Pancreas (tissue), 10 donors: ENCODE results near the gene FASLG. TPM values are rescaled to one million over a fixed set of nuclear protein-coding genes. Genes with fewer than 3 reads are reported as not detected.
"Not testable (repeated sequence)": the region's sequence is repeated elsewhere in the genome, so short reads cannot be mapped to it uniquely, and the experiment has no call there.

ENCODE experiments used
- ATAC-seq, 4 donors: fragments of 200-7000 bp; cut with Tn5 transposase; one replicate each; pipeline versions ENCODE4 v1.8.0 to v1.9.1; 2020; ENCODE audit warnings: mild to moderate bottlenecking in 4 of 4, moderate library complexity in 4 of 4
- DNase-seq, 6 donors: peaks; one replicate each; pipeline ENCODE4 v3.0.0-alpha.2; 2020
- FAIRE-seq: peaks from 2 replicates; lab custom pipeline; 2012; peaks lifted over from hg19 to GRCh38; lab: Jason Lieb, UNC
- H3K27ac ChIP-seq, 4 donors: fragments of 200-600 bp; sonication (generic); 1 replicate in 3 of 4; 2 replicates in 1 of 4; pipeline versions ENCODE4 v1.5.0 to v1.8.0; 2020
- H3K27me3 ChIP-seq, 4 donors: fragments of 200-600 bp; one replicate each; pipeline ENCODE4 v1.8.0; 2021
- H3K36me3 ChIP-seq, 3 donors: fragments of 200-600 bp; sonication (generic) in 1 of 3; one replicate each; pipeline versions ENCODE4 v1.5.0 to v1.8.0; 2020 to 2021
- H3K4me1 ChIP-seq, 3 donors: fragments of 200-600 bp; one replicate each; pipeline ENCODE4 v1.8.0; 2021
- H3K4me3 ChIP-seq, 4 donors: fragments of 200-600 bp; sonication (generic) in 2 of 4; one replicate each; pipeline versions ENCODE4 v1.5.0 to v1.8.0; 2020 to 2021
- H3K9me3 ChIP-seq, 4 donors: fragments of 200-600 bp; one replicate each; pipeline ENCODE4 v1.8.0; 2021
- WGBS, 2 donors: extraction: QIAGEN DNeasy Blood & Tissue Kit; methylation state at CpG; one replicate each; pipeline ENCODE4 v1.1.7; 2013; 5-methylcytosine and 5-hydroxymethylcytosine counted together
- intact Hi-C, 3 donors: fragments of 100-400 bp; cut with DNase I; formaldehyde crosslinking; loops; one replicate each; pipeline versions ENCODE4 v1.11.1 to v1.14.2; 2022
- polyA plus RNA-seq, 2 donors: library from polyadenylated mRNA; stranded (reverse); fragments of 200-250 nt; gene quantifications; one replicate each; pipeline ENCODE4 v1.2.3, GENCODE V29; 2013
- total RNA-seq, 6 donors: library from RNA; stranded (reverse); fragmentation: NEBNext Ultra II Directional in 4 of 6; extraction: Animal tissue kit (Norgen Biotek cat#: 25700) in 4 of 6; gene quantifications; one replicate each; pipeline versions ENCODE4 v1.2.1 to v1.2.4, GENCODE V29; 2021 to 2023
- TF ChIP-seq, protein P1 (sequence below), 4 donors: fragments of 200-600 bp; sonication (generic) in 3 of 4; IDR thresholded peaks; one replicate each; pipeline versions ENCODE4 v1.5.0 to v1.8.0; 2021; ENCODE audit warnings: antibody characterized with exemption in 4 of 4
- donor health status: healthy with polysubstance abuse.
- donor health status: DM: no; HTN: no; CAD: no; lungs with moderate emphysema.
- donor health status: DM: no; HTN: no; CAD: no.
- donor health status: control.
- donor health status: control.
- donor health status: Bipolar disorder and iron deficiency.
- donor health status: DM: yes; HTN: yes; CAD: no.
- donor health status: DM: no; HTN: no; CAD: no.
- donor health status: DM: no; HTN: no; CAD: no.
- donor health status: DM: yes; HTN: yes; CAD: no.

FASLG gene
- total and polyA plus RNA-seq, 8 donors = 0.06 to 0.37 (median 0.16) TPM; not detected in 3

DNA sequence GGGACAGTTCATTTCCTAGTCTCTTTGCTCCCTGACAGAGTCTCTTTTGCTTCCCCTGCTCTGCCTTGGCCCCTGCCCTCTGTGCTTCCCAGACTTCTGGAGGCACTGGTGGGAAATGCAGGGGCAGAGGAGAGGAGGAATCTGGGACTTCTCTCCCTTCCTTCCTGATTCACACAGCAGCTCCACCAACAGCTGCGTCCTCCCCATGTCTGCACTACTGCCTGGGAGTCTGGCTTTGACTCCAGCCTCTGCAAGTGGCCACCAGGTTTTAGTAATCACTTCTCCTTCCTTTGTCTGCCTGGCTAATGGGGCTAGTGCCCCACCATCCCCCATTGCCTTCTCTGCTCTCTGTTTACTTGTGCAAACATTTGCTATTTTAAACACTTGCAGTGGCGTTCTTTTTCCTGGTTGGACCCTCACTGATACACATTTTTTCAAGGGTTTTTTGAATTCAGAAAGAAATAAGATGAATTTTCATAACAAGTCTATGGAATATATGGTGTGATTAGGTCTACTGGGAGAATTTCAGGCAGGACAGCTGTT lies 21.9 kb downstream of the FASLG start:
- Histone ChIP-seq H3K4me1 (no peaks in the 10 kb centered on the region), H3K36me3 (no peaks in the 10 kb centered on the region), H3K4me3 (no peak overlapping the region), H3K9me3 (no peaks in the 10 kb centered on the region), H3K27ac (no peak overlapping the region), H3K27me3 (no peaks in the 10 kb centered on the region)
- no peak for FAIRE-seq
- TF ChIP-seq, protein P1, sequence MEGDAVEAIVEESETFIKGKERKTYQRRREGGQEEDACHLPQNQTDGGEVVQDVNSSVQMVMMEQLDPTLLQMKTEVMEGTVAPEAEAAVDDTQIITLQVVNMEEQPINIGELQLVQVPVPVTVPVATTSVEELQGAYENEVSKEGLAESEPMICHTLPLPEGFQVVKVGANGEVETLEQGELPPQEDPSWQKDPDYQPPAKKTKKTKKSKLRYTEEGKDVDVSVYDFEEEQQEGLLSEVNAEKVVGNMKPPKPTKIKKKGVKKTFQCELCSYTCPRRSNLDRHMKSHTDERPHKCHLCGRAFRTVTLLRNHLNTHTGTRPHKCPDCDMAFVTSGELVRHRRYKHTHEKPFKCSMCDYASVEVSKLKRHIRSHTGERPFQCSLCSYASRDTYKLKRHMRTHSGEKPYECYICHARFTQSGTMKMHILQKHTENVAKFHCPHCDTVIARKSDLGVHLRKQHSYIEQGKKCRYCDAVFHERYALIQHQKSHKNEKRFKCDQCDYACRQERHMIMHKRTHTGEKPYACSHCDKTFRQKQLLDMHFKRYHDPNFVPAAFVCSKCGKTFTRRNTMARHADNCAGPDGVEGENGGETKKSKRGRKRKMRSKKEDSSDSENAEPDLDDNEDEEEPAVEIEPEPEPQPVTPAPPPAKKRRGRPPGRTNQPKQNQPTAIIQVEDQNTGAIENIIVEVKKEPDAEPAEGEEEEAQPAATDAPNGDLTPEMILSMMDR (IDR thresholded peaks at IDR 0.05) = no peak
- ATAC-seq = no peak
- intact Hi-C loops = no loop called here
- DNase-seq = no peak
- WGBS, 2 donors = 68 to 79% methylated on average over 2 of the region's 2 CpGs

DNA sequence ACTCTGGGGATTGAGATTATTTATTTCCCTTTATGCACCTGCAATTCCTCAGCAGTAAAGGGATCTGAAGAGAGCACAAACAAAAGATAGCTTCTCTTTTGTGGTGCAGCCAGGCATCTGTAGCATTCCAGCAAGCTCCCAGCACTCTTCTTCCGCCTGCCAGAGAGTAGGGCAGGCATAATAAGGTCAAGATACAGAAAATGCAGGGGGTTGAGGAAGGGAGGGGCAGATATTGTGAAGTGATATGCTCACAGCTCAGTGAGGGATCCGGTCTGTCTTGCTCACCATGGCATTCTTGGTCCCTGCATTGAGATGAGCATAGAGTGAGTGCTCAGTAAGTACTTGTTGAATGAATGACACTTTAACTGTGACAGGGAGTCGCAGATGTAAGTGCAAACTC lies 23.9 kb downstream of the FASLG start:
- no peak overlapping the region for H3K4me3 ChIP-seq
- FAIRE-seq (no peak), ATAC-seq (no peak), DNase-seq (no peak)
- no peaks in the 10 kb centered on the region for H3K9me3 ChIP-seq
- intact Hi-C loops = no loop called here
- H3K36me3 ChIP-seq = no peaks in the 10 kb centered on the region
- TF ChIP-seq, protein P1 (IDR thresholded peaks at IDR 0.05) = no peak
- no peaks in the 10 kb centered on the region for H3K4me1 ChIP-seq
- no peaks in the 10 kb centered on the region for H3K27me3 ChIP-seq
- H3K27ac ChIP-seq = no peak overlapping the region
- WGBS, 2 donors = 75 to 76% methylated on average over 3 of the region's 3 CpGs

DNA sequence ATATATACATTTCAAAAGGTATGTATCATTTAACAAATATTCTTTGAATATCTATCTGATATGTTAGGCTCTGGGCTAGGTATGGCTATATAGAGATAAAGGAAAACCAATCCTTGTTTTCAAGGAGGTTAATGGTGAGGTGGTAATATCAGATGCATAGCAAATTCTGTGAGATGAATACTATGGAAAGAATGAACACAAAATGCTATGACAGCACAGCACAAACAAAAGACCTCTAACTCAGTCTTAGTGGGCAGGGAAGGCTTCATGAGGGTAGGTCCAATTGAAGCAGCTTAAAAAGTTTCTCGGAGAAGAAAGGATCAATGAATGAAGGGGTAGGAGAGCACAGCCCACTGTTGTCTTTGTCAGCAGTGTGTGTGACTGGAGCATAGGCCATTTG lies 27.2 kb downstream of the FASLG start:
- Histone ChIP-seq H3K27me3 (no peaks in the 10 kb centered on the region), H3K4me1 (no peaks in the 10 kb centered on the region), H3K27ac (no peak overlapping the region), H3K36me3 (no peaks in the 10 kb centered on the region), H3K9me3 (no peaks in the 10 kb centered on the region), H3K4me3 (no peak overlapping the region)
- TF ChIP-seq, protein P1 (IDR thresholded peaks at IDR 0.05) = no peak
- no peak for DNase-seq
- FAIRE-seq = no peak
- intact Hi-C loops = no loop called here
- ATAC-seq = no peak
- 77 to 96% methylated on average over 1 of the region's 1 CpG for WGBS, 2 donors

- H3K36me3 ChIP-seq, H3K27me3 ChIP-seq, H3K4me1 ChIP-seq, DNase-seq, H3K27ac ChIP-seq, H3K9me3 ChIP-seq, FAIRE-seq, intact Hi-C loops, H3K4me3 ChIP-seq, ATAC-seq: not testable (repeated sequence)
- WGBS, 2 donors = 83 to 87% methylated on average over 2 of the region's 2 CpGs
These were observed 29.7 kb downstream of the FASLG start for GRCh38 chr1:172688428-172689085.

- H3K27me3 ChIP-seq, H3K4me1 ChIP-seq, H3K4me3 ChIP-seq, FAIRE-seq, H3K36me3 ChIP-seq, H3K9me3 ChIP-seq, ATAC-seq, H3K27ac ChIP-seq, DNase-seq, intact Hi-C loops: not testable (repeated sequence)
- 76 to 81% methylated on average over 1 of the region's 1 CpG for WGBS, 2 donors
These were observed 32.0 kb downstream of the FASLG start for GRCh38 chr1:172690925-172691324.

GRCh38 chr1:172697534-172698002 lies 38.7 kb downstream of the FASLG start:
- TF ChIP-seq, protein P1 (IDR thresholded peaks at IDR 0.05) = no peak
- Histone ChIP-seq H3K27me3 (no peaks in the 10 kb centered on the region), H3K4me1 (no peaks in the 10 kb centered on the region), H3K36me3 (no peaks in the 10 kb centered on the region), H3K9me3 (no peaks in the 10 kb centered on the region), H3K4me3 (no peak overlapping the region), H3K27ac (no peak overlapping the region)
- DNase-seq = no peak
- intact Hi-C loops = no loop called here
- no peak for FAIRE-seq
- peak in 1 of 4 donors; percentile 25 for ATAC-seq
- 58 to 61% methylated on average over 4 of the region's 4 CpGs for WGBS, 2 donors
